HG03280 (cell line): Measurements from ENCODE around the gene THSD8.

Source experiments
- ATAC-seq: cut with Tn5 transposase; IDR thresholded peaks from one replicate; pipeline ENCODE4 v1.9.1; 2021; ENCODE audit warnings: mild to moderate bottlenecking, moderate library complexity; ENCODE audit not compliant: unreplicated experiment

Gene THSD8

GRCh38 chr19:12847159-12848139 lies 45.6 kb downstream of the THSD8 start:
- peak; percentile 87 for ATAC-seq
